ENCODE data around the gene CDC20. TPM values are rescaled to one million over a fixed set of nuclear protein-coding genes. Genes with fewer than 3 reads are reported as not detected.
A peak's percentile ranks its signal among the peaks of the same experiment; 100 is the strongest.

The CDC20 gene
- total RNA-seq, 2 donors from 2014 or later, result 0.34 to 1.4 TPM

GRCh38 chr1:43325381-43325780 lies 33.4 kb upstream of the CDC20 start:
- ATAC-seq (no peak), DNase-seq (no peak)
- intact Hi-C loops (cut with DNase I), result no loop called here

- no peak for ATAC-seq
- DNase-seq, result no peak
- intact Hi-C loops (cut with DNase I), result no loop called here
Measured at GRCh38 chr1:43327549-43328292, 31.1 kb upstream of the CDC20 start.

- intact Hi-C loops (cut with DNase I), result no loop called here
- ATAC-seq (peak; percentile 89 to 96), DNase-seq (peak; percentile 88)
Measured at GRCh38 chr1:43329995-43330751, 28.6 kb upstream of the CDC20 start.

- intact Hi-C loops (cut with DNase I), result no loop called here
- DNase-seq (no peak), ATAC-seq (no peak)
Measured at GRCh38 chr1:43331688-43332087, 27.1 kb upstream of the CDC20 start.

GRCh38 chr1:43334453-43335205 lies 24.2 kb upstream of the CDC20 start:
- DNase-seq, result no peak
- ATAC-seq, result peak in 1 of 2 donors; percentile 15
- intact Hi-C loops (cut with DNase I), result no loop called here

GRCh38 chr1:43337588-43337987 lies 21.2 kb upstream of the CDC20 start, which contains the start of gene MPL:
MPL (plus strand) TSS chr1:43337818; CDS start chr1:43337849, 31 bp downstream.
- ATAC-seq, result no peak
- intact Hi-C loops (cut with DNase I), result no loop called here
- no peak for DNase-seq

- intact Hi-C loops (cut with DNase I), result no loop called here
- ATAC-seq, result no peak
- DNase-seq, result no peak
Measured at GRCh38 chr1:43338001-43338400, 20.8 kb upstream of the CDC20 start.

- intact Hi-C loops (cut with DNase I), result no loop called here
- no peak for ATAC-seq
- DNase-seq, result no peak
Measured at GRCh38 chr1:43339584-43340232, 19.1 kb upstream of the CDC20 start.

GRCh38 chr1:43340559-43340958 lies 18.2 kb upstream of the CDC20 start:
- DNase-seq (no peak), ATAC-seq (no peak)
- intact Hi-C loops (cut with DNase I), result no loop called here

GRCh38 chr1:43344267-43344850 lies 14.4 kb upstream of the CDC20 start:
- DNase-seq (peak; percentile 40), ATAC-seq (peak; percentile 13 to 33)
- intact Hi-C loops (cut with DNase I), result no loop called here

- intact Hi-C loops (cut with DNase I), result no loop called here
- peak; percentile 14 to 23 for ATAC-seq
- no peak for DNase-seq
Measured at GRCh38 chr1:43345120-43345519, 13.7 kb upstream of the CDC20 start.

- DNase-seq (no peak), ATAC-seq (no peak)
- intact Hi-C loops (cut with DNase I), result no loop called here
Measured at GRCh38 chr1:43346636-43347035, 12.1 kb upstream of the CDC20 start.

GRCh38 chr1:43348343-43348808 lies 10.4 kb upstream of the CDC20 start:
- DNase-seq, result no peak

GRCh38 chr1:43348809-43349593 lies 9.8 kb upstream of the CDC20 start:
- DNase-seq (peak; percentile 86), ATAC-seq (peak; percentile 90 to 97)
- intact Hi-C loops (cut with DNase I), result no loop called here

More at GRCh38 chr1:43348343-43348808, 10.4 kb upstream of the CDC20 start:
- ATAC-seq, result peak; percentile 10 to 25
- intact Hi-C loops (cut with DNase I), result no loop called here

- ATAC-seq (peak; percentile 7 to 10), DNase-seq (no peak)
- intact Hi-C loops (cut with DNase I), result no loop called here
Measured at GRCh38 chr1:43349594-43350306, 9.0 kb upstream of the CDC20 start.

- DNase-seq, result no peak
- intact Hi-C loops (cut with DNase I), result no loop called here
- no peak for ATAC-seq
Measured at GRCh38 chr1:43350976-43351375, 7.8 kb upstream of the CDC20 start.

All from left cardiac atrium (tissue), 4 donors.